MG63 (cell line): Measurements from ENCODE around the gene SH3BP5. TPM values are rescaled to one million over a fixed set of nuclear protein-coding genes. Genes with fewer than 3 reads are reported as not detected.

Experiments used
- DNase-seq: peaks from one replicate; pipeline ENCODE4 v3.0.0-alpha.2; 2020
- H3K27me3 ChIP-seq: fragments of 250-450 bp; sonication (Bioruptor Pico); 2 replicates; pipeline ENCODE4 v1.5.1; 2020; ENCODE audit warnings: mild to moderate bottlenecking, moderate library complexity
- H3K36me3 ChIP-seq: fragments of 250-450 bp; sonication (Bioruptor Pico); 2 replicates; pipeline ENCODE4 v1.5.1; 2020; ENCODE audit warnings: mild to moderate bottlenecking, moderate library complexity
- H3K4me3 ChIP-seq: fragments of 250-450 bp; sonication (Bioruptor Pico); 2 replicates; pipeline ENCODE4 v1.5.1; 2020; ENCODE audit warnings: mild to moderate bottlenecking, moderate library complexity
- H3K9me3 ChIP-seq: fragments of 250-450 bp; sonication (Bioruptor Pico); 2 replicates; pipeline ENCODE4 v1.5.1; 2020; ENCODE audit warnings: mild to moderate bottlenecking, moderate library complexity
- total RNA-seq: library from RNA; depleted of rRNA; stranded (reverse); fragments of >200 nt; shearing (Covaris generic); gene quantifications from 2 replicates; pipeline ENCODE4 v1.2.3, GENCODE V29; 2014; ENCODE audit warnings: low replicate concordance; rRNA removed

Gene SH3BP5
- total RNA-seq, 1 experiment from 2014 or later: 2.8 TPM

GRCh38 chr3:15218689-15219088 is 113.7 kb downstream of the SH3BP5 start:
- Histone ChIP-seq H3K9me3 (no peaks in the 10 kb centered on the region), H3K27me3 (no peaks in the 10 kb centered on the region), H3K36me3 (peaks cover 33% of the 10 kb centered on the region), H3K4me3 (no peak overlapping the region)
- no peak for DNase-seq

- no peak for DNase-seq
- H3K27me3 ChIP-seq: no peaks in the 10 kb centered on the region
- no peak overlapping the region for H3K4me3 ChIP-seq
- no peaks in the 10 kb centered on the region for H3K9me3 ChIP-seq
- H3K36me3 ChIP-seq: peaks cover 33% of the 10 kb centered on the region
Measured at GRCh38 chr3:15217841-15218267, 114.5 kb downstream of the SH3BP5 start.

GRCh38 chr3:15217011-15217671 is 115.2 kb downstream of the SH3BP5 start:
- peaks cover 35% of the 10 kb centered on the region for H3K36me3 ChIP-seq
- H3K4me3 ChIP-seq: no peak overlapping the region
- DNase-seq: no peak
- H3K9me3 ChIP-seq: no peaks in the 10 kb centered on the region
- H3K27me3 ChIP-seq: no peaks in the 10 kb centered on the region

GRCh38 chr3:15216501-15216900 is 115.9 kb downstream of the SH3BP5 start:
- no peak for DNase-seq
- peaks cover 36% of the 10 kb centered on the region for H3K36me3 ChIP-seq

GRCh38 chr3:15215996-15216395 is 116.4 kb downstream of the SH3BP5 start:
- DNase-seq: no peak
- H3K36me3 ChIP-seq: peaks cover 38% of the 10 kb centered on the region
- H3K4me3 ChIP-seq: no peak overlapping the region
- H3K27me3 ChIP-seq: no peaks in the 10 kb centered on the region
- H3K9me3 ChIP-seq: no peaks in the 10 kb centered on the region

More at GRCh38 chr3:15216501-15216900, 115.9 kb downstream of the SH3BP5 start:
- no peaks in the 10 kb centered on the region for H3K27me3 ChIP-seq
- H3K4me3 ChIP-seq: no peak overlapping the region
- H3K9me3 ChIP-seq: no peaks in the 10 kb centered on the region

- peaks cover 38% of the 10 kb centered on the region for H3K36me3 ChIP-seq
Measured at GRCh38 chr3:15214758-15215157, 117.6 kb downstream of the SH3BP5 start.

GRCh38 chr3:15211937-15212336 is 120.4 kb downstream of the SH3BP5 start:
- no peak for DNase-seq
- Histone ChIP-seq H3K27me3 (no peaks in the 10 kb centered on the region), H3K36me3 (peaks cover 34% of the 10 kb centered on the region), H3K4me3 (no peak overlapping the region), H3K9me3 (no peaks in the 10 kb centered on the region)

More at GRCh38 chr3:15214758-15215157, 117.6 kb downstream of the SH3BP5 start:
- DNase-seq: no peak
- Histone ChIP-seq H3K4me3 (no peak overlapping the region), H3K9me3 (no peaks in the 10 kb centered on the region), H3K27me3 (no peaks in the 10 kb centered on the region)

GRCh38 chr3:15207836-15208504 is 124.4 kb downstream of the SH3BP5 start:
- DNase-seq: no peak
- Histone ChIP-seq H3K4me3 (peak overlapping the region; percentile 70), H3K9me3 (no peaks in the 10 kb centered on the region), H3K27me3 (no peaks in the 10 kb centered on the region), H3K36me3 (peaks cover 25% of the 10 kb centered on the region)

GRCh38 chr3:15206662-15207576 is 125.5 kb downstream of the SH3BP5 start:
- no peaks in the 10 kb centered on the region for H3K9me3 ChIP-seq
- peak; percentile 2 for DNase-seq

GRCh38 chr3:15205934-15206661 is 126.3 kb downstream of the SH3BP5 start, which contains the start of gene CAPN7:
TSS of gene CAPN7 (plus strand) at chr3:15206246. CDS start at chr3:15206496, 250 bp downstream.
- Histone ChIP-seq H3K27me3 (no peaks in the 10 kb centered on the region), H3K4me3 (peak within 1 kb of the TSS; percentile 70), H3K36me3 (peaks cover 14% of the 10 kb centered on the region), H3K9me3 (no peaks in the 10 kb centered on the region)
- DNase-seq: peak; percentile 90

More at GRCh38 chr3:15206662-15207576, 125.5 kb downstream of the SH3BP5 start:
- peak overlapping the region; percentile 70 for H3K4me3 ChIP-seq
- H3K27me3 ChIP-seq: no peaks in the 10 kb centered on the region
- H3K36me3 ChIP-seq: peaks cover 16% of the 10 kb centered on the region

GRCh38 chr3:15205482-15205933 is 126.9 kb downstream of the SH3BP5 start:
- Histone ChIP-seq H3K9me3 (no peaks in the 10 kb centered on the region), H3K27me3 (no peaks in the 10 kb centered on the region), H3K4me3 (peak overlapping the region; percentile 70), H3K36me3 (peaks cover 10% of the 10 kb centered on the region)
- no peak for DNase-seq

Other genes starting within 250 kb of the SH3BP5 start
- 10.4 and 13.3 TPM in 2 replicates for gene RBSN, start 233.4 kb downstream of the SH3BP5 start, total RNA-seq
- gene CAPN7, start 126.3 kb downstream of the SH3BP5 start, total RNA-seq: 9.6 and 11.2 TPM in 2 replicates
- 13.7 and 20.7 TPM in 2 replicates for gene METTL6, start 95.0 kb upstream of the SH3BP5 start, total RNA-seq
- gene EAF1, start 95.0 kb upstream of the SH3BP5 start, total RNA-seq: 5.6 and 9.9 TPM in 2 replicates
- not detected in 2 replicates for gene COLQ, start 189.1 kb upstream of the SH3BP5 start, total RNA-seq